Esophagus squamous epithelium (tissue), 5 donors: ENCODE results near the gene KRT34. TPM values are rescaled to one million over a fixed set of nuclear protein-coding genes. Genes with fewer than 3 reads are reported as not detected.

ENCODE experiments used
- DNase-seq: peaks from one replicate; lab custom pipeline; 2025; lab: John Stamatoyannopoulos, UW
- H3K27ac ChIP-seq, 4 donors: fragments of 200-600 bp; sonication (generic); one replicate each; pipeline ENCODE4 v1.5.1; 2016 to 2019; ENCODE audit warnings: mild to moderate bottlenecking in 1 of 4
- H3K27me3 ChIP-seq, 4 donors: fragments of 200-600 bp; sonication (generic); 1 replicate in 3 of 4; 2 replicates in 1 of 4; pipeline versions ENCODE4 v1.5.1 to v1.6.0; 2017 to 2021; ENCODE audit warnings: antibody characterized with exemption in 1 of 4
- H3K36me3 ChIP-seq, 3 donors: fragments of 200-600 bp; sonication (generic); one replicate each; pipeline ENCODE4 v1.5.1; 2016 to 2019
- H3K4me1 ChIP-seq, 3 donors: fragments of 200-600 bp; sonication (generic); one replicate each; pipeline ENCODE4 v1.5.1; 2017 to 2019
- H3K4me3 ChIP-seq, 4 donors: fragments of 200-600 bp; sonication (generic); 1 replicate in 3 of 4; 2 replicates in 1 of 4; pipeline ENCODE4 v1.5.1; 2016 to 2019; ENCODE audit warnings: mild to moderate bottlenecking in 2 of 4, moderate library complexity in 1 of 4
- H3K9me3 ChIP-seq, 3 donors: fragments of 200-600 bp; sonication (generic); one replicate each; pipeline ENCODE4 v1.5.1; 2016 to 2019
- POLR2A ChIP-seq, 4 donors: fragments of 450-650 bp; IDR thresholded peaks; one replicate each; pipeline ENCODE4 v1.6.1; 2017; ENCODE audit warnings: antibody characterized with exemption in 4 of 4, mild to moderate bottlenecking in 4 of 4, moderate library complexity in 3 of 4
- WGBS, 2 donors: methylation state at CpG; one replicate each; pipeline ENCODE4 v1.1.5; 2018; 5-methylcytosine and 5-hydroxymethylcytosine counted together
- intact Hi-C: fragments of 100-400 bp; cut with DNase I; formaldehyde crosslinking; loops from one replicate; pipeline ENCODE4 v1.15.0; 2022
- total RNA-seq, 4 donors: library from RNA; depleted of rRNA; stranded (reverse); fragments of >200 nt; gene quantifications; one replicate each; pipeline ENCODE4 v1.1.0, GENCODE V29; 2016
- TF ChIP-seq, protein P1 (sequence below), 6 experiments: fragments of 450-650 bp in 4 of 6; fragments of 200-600 bp in 2 of 6; sonication (generic) in 2 of 6; IDR thresholded peaks; one replicate each; pipeline ENCODE4 v1.5.1; 2016 to 2019; ENCODE audit warnings: antibody characterized with exemption in 6 of 6, mild to moderate bottlenecking in 4 of 6, moderate library complexity in 4 of 6
- donor health status: DM: yes; HTN: yes; CAD: no.

The KRT34 gene
- total RNA-seq, 4 donors from 2014 or later = 0.40 to 1.1 (median 0.64) TPM

DNA sequence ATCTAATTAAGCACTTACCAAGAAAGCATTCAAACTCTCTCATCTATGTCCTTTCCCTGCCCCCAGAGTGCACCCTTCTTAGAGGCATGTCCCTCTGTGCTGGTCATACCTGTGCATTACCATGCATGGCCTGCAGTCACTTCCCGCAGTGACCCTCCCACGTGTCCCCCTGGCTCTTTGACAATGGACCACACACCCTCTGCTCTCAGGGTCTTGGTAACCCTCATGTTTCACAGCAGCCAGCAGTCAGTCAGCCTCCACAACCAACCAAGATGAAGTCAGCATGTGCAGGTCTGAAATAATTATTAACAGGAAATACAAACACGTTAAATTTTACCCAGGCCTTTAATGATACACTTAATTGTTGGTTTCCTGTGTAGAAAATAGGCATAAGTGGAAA, 41.6 kb downstream of the KRT34 start:
- TF ChIP-seq, protein P1, sequence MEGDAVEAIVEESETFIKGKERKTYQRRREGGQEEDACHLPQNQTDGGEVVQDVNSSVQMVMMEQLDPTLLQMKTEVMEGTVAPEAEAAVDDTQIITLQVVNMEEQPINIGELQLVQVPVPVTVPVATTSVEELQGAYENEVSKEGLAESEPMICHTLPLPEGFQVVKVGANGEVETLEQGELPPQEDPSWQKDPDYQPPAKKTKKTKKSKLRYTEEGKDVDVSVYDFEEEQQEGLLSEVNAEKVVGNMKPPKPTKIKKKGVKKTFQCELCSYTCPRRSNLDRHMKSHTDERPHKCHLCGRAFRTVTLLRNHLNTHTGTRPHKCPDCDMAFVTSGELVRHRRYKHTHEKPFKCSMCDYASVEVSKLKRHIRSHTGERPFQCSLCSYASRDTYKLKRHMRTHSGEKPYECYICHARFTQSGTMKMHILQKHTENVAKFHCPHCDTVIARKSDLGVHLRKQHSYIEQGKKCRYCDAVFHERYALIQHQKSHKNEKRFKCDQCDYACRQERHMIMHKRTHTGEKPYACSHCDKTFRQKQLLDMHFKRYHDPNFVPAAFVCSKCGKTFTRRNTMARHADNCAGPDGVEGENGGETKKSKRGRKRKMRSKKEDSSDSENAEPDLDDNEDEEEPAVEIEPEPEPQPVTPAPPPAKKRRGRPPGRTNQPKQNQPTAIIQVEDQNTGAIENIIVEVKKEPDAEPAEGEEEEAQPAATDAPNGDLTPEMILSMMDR (IDR thresholded peaks at IDR 0.05) = peak in 1 of 6 experiments; percentile 15
- TF ChIP-seq POLR2A (IDR thresholded peaks at IDR 0.05) = no peak
- Histone ChIP-seq H3K27ac (peak overlapping the region; percentile 10 to 80 (median 72)), H3K4me1 (peaks cover 15 to 94% (median 30%) of the 10 kb centered on the region in 3 donors), H3K9me3 (no peaks in the 10 kb centered on the region), H3K36me3 (no peaks in the 10 kb centered on the region), H3K4me3 (no peak overlapping the region), H3K27me3 (no peaks in the 10 kb centered on the region)
- DNase-seq = no peak
- WGBS, 2 donors = 54 to 66% methylated on average over 3 of the region's 3 CpGs
- intact Hi-C loops = no loop called here

DNA sequence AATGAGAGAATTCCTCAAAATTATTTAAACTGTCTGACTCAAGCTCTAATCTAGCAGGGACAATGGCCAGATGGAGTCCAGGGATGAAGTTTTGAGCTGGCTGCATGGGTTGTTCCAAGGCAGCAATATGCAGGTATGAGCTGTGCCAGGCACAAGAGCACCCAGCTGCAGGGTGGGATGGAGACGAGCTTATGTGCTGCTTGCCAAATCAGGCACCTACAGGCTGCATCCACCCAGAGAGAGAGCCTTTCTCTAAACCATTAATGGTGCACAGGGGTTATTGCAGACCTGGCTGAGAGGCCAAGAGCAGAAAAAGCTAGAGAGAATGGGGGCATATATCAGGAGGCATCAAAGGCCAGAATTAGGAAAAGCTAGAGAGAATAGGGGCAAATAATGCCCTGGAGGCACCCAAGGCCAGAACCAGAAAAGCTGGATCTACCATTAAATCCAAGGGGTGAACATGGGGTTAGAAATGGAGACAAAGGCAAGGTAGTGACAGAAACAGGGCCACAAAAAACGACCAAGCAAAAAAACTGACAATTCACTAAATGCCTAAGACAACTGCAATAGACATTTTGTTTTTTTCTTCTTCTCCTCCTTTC, 42.4 kb downstream of the KRT34 start:
- H3K27ac ChIP-seq = peak overlapping the region; percentile 67 to 80 (median 72)
- peaks cover 15 to 95% (median 34%) of the 10 kb centered on the region in 3 donors for H3K4me1 ChIP-seq
- no peaks in the 10 kb centered on the region for H3K27me3 ChIP-seq
- WGBS, 2 donors = 34 to 51% methylated on average over 2 of the region's 2 CpGs
- no peaks in the 10 kb centered on the region for H3K9me3 ChIP-seq
- no peaks in the 10 kb centered on the region for H3K36me3 ChIP-seq
- intact Hi-C loops = no loop called here
- no peak for DNase-seq
- no peak overlapping the region for H3K4me3 ChIP-seq
- TF ChIP-seq, protein P1 (IDR thresholded peaks at IDR 0.05) = no peak
- TF ChIP-seq POLR2A (IDR thresholded peaks at IDR 0.05) = no peak

DNA sequence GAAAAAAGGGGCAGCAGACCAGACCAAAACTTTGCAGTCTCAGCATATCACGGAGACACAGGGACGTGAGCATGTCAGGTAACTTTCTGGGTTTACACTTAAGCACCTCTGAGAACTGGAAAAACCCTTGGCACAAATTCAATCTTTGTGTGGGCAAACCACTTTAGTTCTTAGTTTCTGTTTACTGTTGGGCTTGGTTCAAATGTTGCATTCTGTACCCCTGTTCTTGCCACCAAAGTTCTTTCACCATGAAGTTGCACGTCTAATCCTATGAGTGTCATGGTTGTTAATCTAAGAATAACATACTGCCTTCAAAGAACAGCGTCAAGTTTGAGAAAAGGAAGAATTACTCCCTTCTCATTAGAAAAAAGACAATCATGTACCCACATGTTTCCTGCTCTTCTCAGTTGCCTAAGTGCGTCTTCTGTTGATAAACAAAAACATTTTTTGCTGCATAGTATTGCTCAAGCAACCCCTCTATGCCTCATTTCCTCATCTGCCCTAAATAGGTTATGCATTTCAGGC, 43.1 kb downstream of the KRT34 start:
- Histone ChIP-seq H3K9me3 (no peaks in the 10 kb centered on the region), H3K4me3 (no peak overlapping the region), H3K27ac (peak overlapping the region; percentile 67 to 80 (median 72)), H3K27me3 (no peaks in the 10 kb centered on the region), H3K36me3 (no peaks in the 10 kb centered on the region), H3K4me1 (peaks cover 15 to 93% (median 34%) of the 10 kb centered on the region in 3 donors)
- WGBS, 2 donors = 16 to 18% methylated on average over 5 of the region's 5 CpGs
- no peak for DNase-seq
- no peak for TF ChIP-seq POLR2A (IDR thresholded peaks at IDR 0.05)
- TF ChIP-seq, protein P1 (IDR thresholded peaks at IDR 0.05) = no peak
- intact Hi-C loops = no loop called here

DNA sequence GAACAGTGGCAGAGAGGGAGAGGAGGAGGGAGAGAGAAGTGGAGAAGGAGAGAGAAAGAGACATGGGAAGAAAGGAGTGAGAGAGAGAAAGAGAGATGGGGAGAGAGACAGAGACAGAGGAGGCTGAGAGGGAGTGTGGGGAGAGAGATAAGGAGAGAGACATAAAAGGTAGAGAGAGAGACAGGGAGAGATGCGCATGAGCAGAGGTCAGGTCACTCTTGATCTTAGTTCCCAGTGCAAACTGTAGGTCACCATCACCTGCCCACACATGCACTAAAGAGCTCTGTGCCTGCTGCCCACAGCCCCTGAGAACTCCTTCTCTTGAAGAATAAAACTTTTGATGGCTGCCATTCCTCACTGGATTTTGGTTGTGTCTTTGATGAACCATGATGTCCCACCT, 46.4 kb downstream of the KRT34 start:
- peaks cover 15 to 60% (median 21%) of the 10 kb centered on the region in 3 donors for H3K4me1 ChIP-seq
- no peak for DNase-seq
- no peak overlapping the region for H3K27ac ChIP-seq
- H3K27me3 ChIP-seq = no peaks in the 10 kb centered on the region
- H3K4me3 ChIP-seq = no peak overlapping the region
- no peaks in the 10 kb centered on the region for H3K36me3 ChIP-seq
- intact Hi-C loops = no loop called here
- TF ChIP-seq, protein P1 (IDR thresholded peaks at IDR 0.05) = no peak
- TF ChIP-seq POLR2A (IDR thresholded peaks at IDR 0.05) = no peak
- H3K9me3 ChIP-seq = no peaks in the 10 kb centered on the region
- 100% methylated on average over 1 of the region's 1 CpG for WGBS, 2 donors
